ENCODE data around the gene CCNY.
"Not testable (repeated sequence)": the region's sequence is repeated elsewhere in the genome, so short reads cannot be mapped to it uniquely, and the experiment has no call there.

The CCNY gene

GRCh38 chr10:35497909-35498308 is 161.6 kb downstream of the CCNY start:
- DNase-seq, result no peak

DNA sequence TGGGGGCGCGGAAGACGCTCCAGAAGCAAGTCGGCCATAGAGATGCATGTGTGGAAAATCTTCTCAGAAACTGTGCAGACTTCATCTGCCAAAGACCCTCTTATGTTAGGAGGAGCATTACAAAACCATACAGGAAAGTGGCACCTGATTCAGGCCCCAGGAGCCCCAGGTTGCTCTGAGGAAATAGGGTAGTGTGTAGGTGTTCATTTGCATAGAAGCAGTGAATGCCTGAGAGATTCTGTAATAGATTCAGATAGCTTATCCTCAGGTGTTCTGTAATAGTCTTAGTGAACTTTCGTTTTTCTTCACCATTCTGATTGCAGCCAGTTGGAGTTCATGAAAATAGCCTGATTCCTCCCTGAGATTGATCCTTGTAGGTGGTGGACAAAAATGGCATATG is 162.4 kb downstream of the CCNY start:
- no peak for DNase-seq

- no peak for DNase-seq
Measured at GRCh38 chr10:35501923-35502322, 165.6 kb downstream of the CCNY start.

GRCh38 chr10:35502692-35503091 is 166.4 kb downstream of the CCNY start:
- no peak for DNase-seq

- no peak for DNase-seq
Measured at GRCh38 chr10:35503578-35503977, 167.3 kb downstream of the CCNY start.

- no peak for DNase-seq
Measured at GRCh38 chr10:35504132-35504531, 167.8 kb downstream of the CCNY start.

GRCh38 chr10:35505241-35505873 is 169.0 kb downstream of the CCNY start:
- DNase-seq, result no peak

DNA sequence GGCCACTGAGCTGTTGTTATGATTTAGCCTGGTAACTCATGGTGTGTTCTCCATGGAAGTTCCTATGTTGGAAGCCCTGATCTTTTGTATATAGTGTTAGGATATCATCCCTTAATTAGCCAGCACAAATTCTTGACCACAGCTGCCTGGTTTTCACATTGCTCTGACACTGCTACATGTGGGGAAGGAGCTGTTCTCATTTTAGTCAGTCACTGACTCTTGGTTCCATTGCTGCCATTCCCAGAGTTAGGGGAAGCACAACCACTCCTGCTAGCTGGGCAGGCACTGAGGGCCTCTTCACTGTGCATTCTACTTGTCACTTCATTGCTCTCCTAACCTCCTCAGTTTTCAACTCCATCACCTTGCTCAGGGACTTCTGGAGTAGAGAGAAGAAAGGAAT is 170.4 kb downstream of the CCNY start:
- DNase-seq, result no peak

DNA sequence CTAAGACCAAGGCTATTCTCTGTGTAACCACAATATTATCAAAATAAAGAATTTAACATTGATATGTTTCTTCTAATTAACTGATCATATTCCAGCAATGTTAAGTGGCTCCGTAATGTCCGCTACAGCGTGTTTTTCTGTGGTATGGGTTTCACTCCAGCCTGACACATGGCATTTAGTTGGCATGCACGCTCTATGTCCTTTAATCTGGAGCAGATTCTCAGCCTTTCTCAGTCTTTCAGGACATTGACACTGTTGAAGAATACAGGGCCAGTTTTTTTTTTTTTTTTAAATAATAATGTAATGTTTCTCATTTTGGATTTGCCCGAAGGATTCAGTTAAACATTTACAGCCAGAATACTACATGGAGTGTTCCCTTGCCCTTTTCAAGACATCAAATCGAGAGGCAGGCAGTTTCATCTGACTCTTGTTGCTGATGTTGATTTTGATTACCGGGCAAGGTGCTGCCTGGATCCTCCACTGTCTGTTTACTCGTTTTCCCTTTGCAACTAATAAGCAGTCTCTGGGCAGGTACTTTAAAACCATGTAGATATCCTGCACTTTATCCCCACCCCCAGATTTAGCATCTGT is 171.3 kb downstream of the CCNY start:
- no peak for DNase-seq

DNA sequence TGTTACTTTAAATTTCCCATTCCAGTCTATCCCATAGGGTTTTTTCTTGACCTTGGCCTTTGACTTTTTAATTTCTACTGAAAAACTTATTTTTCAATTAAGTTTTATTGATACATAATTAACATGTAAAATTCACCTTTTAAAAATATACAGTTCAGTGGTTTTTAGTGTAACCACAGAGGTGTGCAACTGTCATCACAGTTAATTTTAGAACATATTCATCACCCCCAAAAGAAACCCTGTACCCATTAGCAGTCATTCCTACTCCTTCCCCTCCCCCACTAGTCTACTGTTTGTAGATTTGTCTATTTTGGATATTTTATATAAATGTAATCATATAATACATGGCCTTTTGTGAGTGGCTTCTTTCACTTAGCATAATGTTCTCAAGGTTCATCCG is 172.3 kb downstream of the CCNY start:
- no peak for DNase-seq

DNA sequence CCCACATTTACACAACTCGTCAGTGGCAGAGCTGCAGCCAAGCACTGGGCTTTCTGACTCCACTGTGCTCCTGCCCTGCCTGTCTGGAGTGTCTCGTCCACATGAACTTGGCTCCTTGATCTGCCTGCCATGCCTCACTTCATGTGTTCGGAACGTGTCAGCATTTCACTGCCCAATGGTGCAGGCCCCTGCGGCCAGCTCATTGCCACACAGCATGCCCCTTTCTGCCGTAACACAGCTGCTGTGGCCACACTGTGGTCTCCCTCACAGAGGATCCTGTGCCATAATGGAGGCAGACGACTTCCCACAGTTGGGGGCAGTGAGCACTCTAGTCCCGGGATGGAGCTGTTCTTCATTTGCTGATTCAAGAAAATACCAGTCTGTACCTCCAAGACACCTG is 174.6 kb downstream of the CCNY start:
- DNase-seq, result no peak

- no peak for DNase-seq
Measured at GRCh38 chr10:35511647-35512046, 175.3 kb downstream of the CCNY start.

DNA sequence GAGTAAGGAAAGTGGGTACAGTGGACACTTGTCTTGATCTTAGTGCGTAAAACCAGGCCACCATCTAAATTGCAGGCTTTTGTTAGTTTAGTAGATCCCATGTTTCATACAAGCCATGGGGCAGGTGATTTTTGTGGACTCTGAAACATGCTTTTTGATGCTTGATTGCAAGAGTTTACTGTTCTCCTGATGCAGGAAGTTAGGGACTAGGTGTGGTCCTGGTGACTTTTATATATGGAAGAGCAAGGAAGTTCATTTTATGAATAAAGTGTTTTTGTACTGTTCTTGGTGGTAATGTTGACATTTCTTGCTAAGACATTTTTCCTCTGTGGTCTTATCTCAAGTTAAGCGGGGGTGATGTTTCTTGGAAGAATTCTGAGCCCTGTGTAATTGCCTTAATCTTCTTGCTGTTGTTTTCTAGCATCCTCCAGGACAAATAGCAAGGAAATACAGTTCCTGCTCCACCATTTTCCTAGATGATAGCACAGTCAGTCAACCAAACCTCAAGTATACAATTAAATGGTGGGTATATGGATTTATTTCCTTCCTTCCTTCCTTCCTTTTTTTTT is 179.9 kb downstream of the CCNY start:
- no peak for DNase-seq

GRCh38 chr10:35517431-35518181 is 181.3 kb downstream of the CCNY start:
- DNase-seq, result no peak

DNA sequence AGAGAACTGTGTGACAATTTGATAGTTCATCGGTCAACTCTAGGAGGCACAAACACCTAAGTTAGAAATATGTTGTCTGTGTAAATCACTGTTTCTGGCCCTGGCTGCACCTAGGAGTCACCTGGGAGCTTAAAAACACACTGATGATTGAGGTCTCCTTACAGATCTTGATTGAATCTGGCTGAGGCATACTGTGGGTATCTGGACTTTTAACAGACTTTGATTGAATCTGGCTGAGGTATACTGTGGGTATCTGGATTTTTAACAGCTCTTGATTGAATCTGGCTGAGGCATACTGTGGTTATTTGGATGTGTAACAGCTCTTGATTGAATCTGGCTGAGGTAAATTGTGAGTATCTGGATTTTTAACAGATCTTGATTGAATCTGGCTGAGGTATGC is 181.9 kb downstream of the CCNY start:
- not testable (repeated sequence) for DNase-seq

- no peak for DNase-seq
Measured at GRCh38 chr10:35520996-35521395, 184.7 kb downstream of the CCNY start.

GRCh38 chr10:35523670-35524225 is 187.4 kb downstream of the CCNY start:
- no peak for DNase-seq

DNA sequence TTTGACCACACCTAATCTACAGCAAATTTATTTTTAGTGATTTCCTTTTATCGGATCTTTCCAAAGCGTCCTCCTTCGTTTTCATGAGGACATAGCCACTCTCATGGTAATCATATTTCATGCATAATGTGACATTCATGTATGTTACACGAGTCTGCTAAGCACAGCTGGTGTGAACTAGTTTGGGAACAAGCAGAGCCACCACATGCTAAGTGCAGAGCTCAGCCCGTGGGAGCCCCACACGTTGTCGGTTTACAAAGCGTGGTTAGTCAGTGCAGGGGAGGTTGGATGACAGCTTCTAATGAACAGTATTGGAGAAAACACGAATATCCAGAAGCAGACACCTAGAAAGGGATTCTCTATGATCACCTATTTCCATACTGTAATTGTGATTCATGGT is 190.4 kb downstream of the CCNY start:
- DNase-seq, result no peak

GRCh38 chr10:35532141-35532540 is 195.8 kb downstream of the CCNY start:
- DNase-seq, result no peak

GRCh38 chr10:35533565-35533964 is 197.3 kb downstream of the CCNY start:
- no peak for DNase-seq

DNA sequence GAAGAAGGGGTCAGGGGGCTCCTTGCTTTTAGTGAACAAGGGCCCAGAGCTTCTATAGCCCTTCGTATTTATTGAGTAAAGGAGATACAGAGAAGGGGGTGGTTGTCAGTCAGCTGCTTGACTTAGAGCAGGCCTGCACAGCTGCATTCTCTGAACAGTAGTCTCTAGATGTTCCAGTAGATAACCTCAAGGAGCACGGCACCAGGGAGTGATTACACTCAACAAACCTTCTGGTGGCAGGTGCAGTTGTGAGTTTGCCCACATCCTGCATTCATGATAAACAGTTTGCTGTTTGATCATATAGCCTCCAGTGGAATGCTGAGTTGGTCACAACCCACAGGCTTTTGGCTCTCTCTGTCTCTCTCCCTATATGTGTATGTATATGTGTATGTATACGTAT is 198.8 kb downstream of the CCNY start:
- DNase-seq, result no peak

GRCh38 chr10:35536789-35537188 is 200.5 kb downstream of the CCNY start:
- no peak for DNase-seq

GRCh38 chr10:35537925-35538324 is 201.6 kb downstream of the CCNY start:
- DNase-seq, result not testable (repeated sequence)
